ENCODE results near the gene IL5RA.

DNA sequence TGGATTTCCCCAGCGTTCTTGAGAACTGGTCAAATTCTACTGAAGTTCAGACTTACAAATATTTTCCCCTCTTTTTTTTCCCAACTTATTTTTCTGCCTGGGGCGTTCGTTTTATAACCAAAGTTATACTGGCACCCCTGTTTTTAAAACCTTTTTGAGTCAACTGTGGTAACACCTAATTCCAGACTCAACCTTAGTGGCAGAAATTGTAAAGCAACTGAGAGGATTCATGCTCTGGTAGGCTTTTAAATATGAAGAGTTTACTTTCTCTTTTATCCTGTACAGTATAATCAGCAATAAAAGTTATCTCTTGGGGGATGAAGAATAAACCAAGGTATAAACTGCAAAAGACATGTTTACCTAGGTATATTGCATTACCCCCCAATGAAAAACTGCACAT lies 2.3 kb downstream of the IL5RA start:
- TF ChIP-seq FOXP2 (optimal IDR thresholded peaks at IDR 0.05; ENCODE audit: borderline replicate concordance, extremely low read depth, extremely low read length, insufficient read depth) (no peak), TAF1 (IDR thresholded peaks at IDR 0.05; ENCODE audit: borderline replicate concordance, insufficient read depth, low read length) (no peak)
- TF ChIP-seq, protein P1, sequence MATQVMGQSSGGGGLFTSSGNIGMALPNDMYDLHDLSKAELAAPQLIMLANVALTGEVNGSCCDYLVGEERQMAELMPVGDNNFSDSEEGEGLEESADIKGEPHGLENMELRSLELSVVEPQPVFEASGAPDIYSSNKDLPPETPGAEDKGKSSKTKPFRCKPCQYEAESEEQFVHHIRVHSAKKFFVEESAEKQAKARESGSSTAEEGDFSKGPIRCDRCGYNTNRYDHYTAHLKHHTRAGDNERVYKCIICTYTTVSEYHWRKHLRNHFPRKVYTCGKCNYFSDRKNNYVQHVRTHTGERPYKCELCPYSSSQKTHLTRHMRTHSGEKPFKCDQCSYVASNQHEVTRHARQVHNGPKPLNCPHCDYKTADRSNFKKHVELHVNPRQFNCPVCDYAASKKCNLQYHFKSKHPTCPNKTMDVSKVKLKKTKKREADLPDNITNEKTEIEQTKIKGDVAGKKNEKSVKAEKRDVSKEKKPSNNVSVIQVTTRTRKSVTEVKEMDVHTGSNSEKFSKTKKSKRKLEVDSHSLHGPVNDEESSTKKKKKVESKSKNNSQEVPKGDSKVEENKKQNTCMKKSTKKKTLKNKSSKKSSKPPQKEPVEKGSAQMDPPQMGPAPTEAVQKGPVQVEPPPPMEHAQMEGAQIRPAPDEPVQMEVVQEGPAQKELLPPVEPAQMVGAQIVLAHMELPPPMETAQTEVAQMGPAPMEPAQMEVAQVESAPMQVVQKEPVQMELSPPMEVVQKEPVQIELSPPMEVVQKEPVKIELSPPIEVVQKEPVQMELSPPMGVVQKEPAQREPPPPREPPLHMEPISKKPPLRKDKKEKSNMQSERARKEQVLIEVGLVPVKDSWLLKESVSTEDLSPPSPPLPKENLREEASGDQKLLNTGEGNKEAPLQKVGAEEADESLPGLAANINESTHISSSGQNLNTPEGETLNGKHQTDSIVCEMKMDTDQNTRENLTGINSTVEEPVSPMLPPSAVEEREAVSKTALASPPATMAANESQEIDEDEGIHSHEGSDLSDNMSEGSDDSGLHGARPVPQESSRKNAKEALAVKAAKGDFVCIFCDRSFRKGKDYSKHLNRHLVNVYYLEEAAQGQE (IDR thresholded peaks at IDR 0.05; ENCODE audit: insufficient read depth in 1 of 2, low read depth in 2 of 2, low read length in 2 of 2) = no peak
